GM12878 (cell line): ENCODE results near the gene RHOF. TPM values are rescaled to one million over a fixed set of nuclear protein-coding genes. Genes with fewer than 3 reads are reported as not detected.
A peak's percentile ranks its signal among the peaks of the same experiment; 100 is the strongest.

Experiments used
- ATAC-seq: fragments of 200-7000 bp; cut with Tn5 transposase; 3 replicates; pipeline ENCODE4 v1.9.1; 2020; ENCODE audit warnings: mild to moderate bottlenecking, moderate library complexity
- BruUV-seq: library from RNA; stranded (reverse); fragments of 400-500 nt; replicated peaks from 2 replicates; lab custom pipeline; 2021; lab: Mats Ljungman, UMichigan
- CTCF ChIA-PET: fragments of 300-600 bp; sonication (Branson Sonifier 250); formaldehyde crosslinking; extraction: SDS; loops from one replicate; lab custom pipeline; 2021; ENCODE audit warnings: inconsistent platforms; lab: Yijun Ruan, JAX
- POLR2A ChIA-PET: fragments of 350-600 bp; formaldehyde crosslinking; extraction: SDS; loops from one replicate; lab custom pipeline; 2021; ENCODE audit warnings: inconsistent platforms; lab: Charles Lee
- RAD21 ChIA-PET: fragments of 300-600 bp; sonication (Branson Sonifier 250); formaldehyde crosslinking; loops from one replicate; lab custom pipeline; 2023; ENCODE audit warnings: antibody characterized with exemption; ENCODE audit not compliant: unreplicated experiment; lab: Charles Lee
- SMC1A ChIA-PET: fragments of 300-600 bp; sonication (Branson Sonifier 250); formaldehyde crosslinking; loops from one replicate; lab custom pipeline; 2023; ENCODE audit not compliant: unreplicated experiment, uncharacterized antibody; lab: Charles Lee
- DNase-seq: peaks from one replicate; pipeline ENCODE4 v3.0.0-alpha.2; 2011; ENCODE audit warnings: low read depth, low spot score
- FAIRE-seq: peaks from 3 replicates; lab custom pipeline; 2011; peaks lifted over from hg19 to GRCh38; lab: Jason Lieb, UNC
- H2AFZ ChIP-seq: 2 replicates; pipeline ENCODE4 v1.6.0; 2011; ENCODE audit warnings: low read depth, low read length, control low read depth; ENCODE audit not compliant: control insufficient read depth
- H3K27ac ChIP-seq: 2 replicates; pipeline ENCODE4 v1.5.1; 2011; ENCODE audit warnings: control low read depth; ENCODE audit not compliant: control insufficient read depth, insufficient read depth
- H3K27me3 ChIP-seq, 2 experiments: replicated peaks in 1 of 2; 2 replicates each; pipeline versions ENCODE4 v1.6.0 to v1.6.1; 2011; ENCODE audit warnings: low read length in 1 of 2; ENCODE audit not compliant: control insufficient read depth in 2 of 2, insufficient read depth in 2 of 2
- H3K36me3 ChIP-seq, 2 experiments: 2 replicates each; pipeline ENCODE4 v1.5.1; 2011; ENCODE audit warnings: low read length in 1 of 2; ENCODE audit not compliant: control insufficient read depth in 2 of 2, insufficient read depth in 2 of 2
- H3K4me1 ChIP-seq: 2 replicates; pipeline ENCODE4 v1.6.1; 2011; ENCODE audit warnings: mild to moderate bottlenecking, low read length, moderate library complexity, mixed read lengths; ENCODE audit not compliant: control insufficient read depth, insufficient read depth
- H3K4me2 ChIP-seq: 2 replicates; pipeline ENCODE4 v1.6.0; 2011; ENCODE audit warnings: control low read depth; ENCODE audit not compliant: control insufficient read depth, insufficient read depth
- H3K4me3 ChIP-seq: fragments of 200-600 bp; sonication (generic); 2 replicates; pipeline ENCODE4 v1.5.1; 2016
- H3K79me2 ChIP-seq: 2 replicates; pipeline ENCODE4 v1.6.0; 2011; ENCODE audit warnings: low read length; ENCODE audit not compliant: control insufficient read depth, insufficient read depth
- H3K9ac ChIP-seq: 2 replicates; pipeline ENCODE4 v1.8.0; 2011; ENCODE audit warnings: low read length, control low read depth, mixed read lengths; ENCODE audit not compliant: control insufficient read depth, insufficient read depth
- H3K9me3 ChIP-seq: replicated peaks from 3 replicates; pipeline ENCODE4 v1.5.1; 2011; ENCODE audit warnings: mild to moderate bottlenecking, low read length; ENCODE audit not compliant: control insufficient read depth, insufficient read depth
- H4K20me1 ChIP-seq: 2 replicates; pipeline ENCODE4 v1.6.0; 2011; ENCODE audit not compliant: control insufficient read depth, insufficient read depth
- BHLHE40 ChIP-seq, 2 experiments: fragments of 450-650 bp in 1 of 2; IDR thresholded peaks; 2 replicates each; pipeline ENCODE4 v1.6.1; 2011 to 2017; ENCODE audit warnings: low read depth in 2 of 2, borderline replicate concordance in 1 of 2, improper control_type of control experiment in 1 of 2, low read length in 1 of 2, mild to moderate bottlenecking in 1 of 2
- CEBPB ChIP-seq, 2 experiments: fragments of 150-350 bp in 1 of 2; IDR thresholded peaks; 2 replicates each; pipeline ENCODE4 v1.6.1; 2012 to 2014; ENCODE audit warnings: low read depth in 2 of 2, low read length in 2 of 2, borderline replicate concordance in 1 of 2, inconsistent platforms in 1 of 2
- CREM ChIP-seq: IDR thresholded peaks from 2 replicates; pipeline ENCODE4 v1.6.1; 2014; ENCODE audit warnings: antibody characterized with exemption, low read depth
- FOXM1 ChIP-seq: IDR thresholded peaks from 2 replicates; pipeline ENCODE4 v1.6.1; 2012; ENCODE audit warnings: low read depth, mild to moderate bottlenecking, inconsistent platforms, low read length, moderate library complexity
- MTA2 ChIP-seq: fragments of 450-650 bp; IDR thresholded peaks from 2 replicates; pipeline ENCODE4 v1.6.1; 2016; ENCODE audit warnings: low read depth, mild to moderate bottlenecking, moderate library complexity
- NFYA ChIP-seq: IDR thresholded peaks from 2 replicates; pipeline ENCODE4 v1.6.1; 2011; ENCODE audit warnings: low read depth, mild to moderate bottlenecking, low read length, improper control_type of control experiment, borderline replicate concordance
- RBBP5 ChIP-seq: fragments of 200-600 bp; sonication (generic); conservative IDR thresholded peaks from 2 replicates; pipeline ENCODE4 v1.6.1; 2016
- RELA ChIP-seq: fragments of 450-650 bp; IDR thresholded peaks from 2 replicates; pipeline ENCODE4 v1.8.0; 2014; ENCODE audit warnings: borderline replicate concordance; ENCODE audit not compliant: partially characterized antibody
- RFX5 ChIP-seq: IDR thresholded peaks from 2 replicates; pipeline ENCODE4 v1.6.1; 2011; ENCODE audit warnings: low read depth, low read length, improper control_type of control experiment
- STAT1 ChIP-seq: fragments of 450-650 bp; conservative IDR thresholded peaks from 2 replicates; pipeline ENCODE4 v1.6.1; 2014; ENCODE audit warnings: antibody characterized with exemption, mild to moderate bottlenecking
- TARDBP ChIP-seq: IDR thresholded peaks from 2 replicates; pipeline ENCODE4 v1.6.1; 2016; ENCODE audit warnings: borderline replicate concordance
- WGBS: methylation state at CpG from one replicate; pipeline ENCODE4 v1.1.6; 2016; ENCODE audit warnings: low lambda C conversion rate; ENCODE audit not compliant: insufficient replicate concordance, insufficient coverage; ENCODE audit errors: missing lambda C conversion rate; 5-methylcytosine and 5-hydroxymethylcytosine counted together
- in situ Hi-C: fragments of 300-500 bp; cut with MboI; formaldehyde crosslinking; loops from 9 replicates; pipeline ENCODE4 v1.14.3; 2018; ENCODE audit warnings: mixed read lengths
- intact Hi-C: fragments of 100-400 bp; cut with micrococcal nuclease; formaldehyde crosslinking; loops from one replicate; pipeline ENCODE4 v1.14.2; 2022; ENCODE audit not compliant: unreplicated experiment
- polyA plus RNA-seq, 11 experiments: library from polyadenylated mRNA; depleted of rRNA in 4 of 11; unstranded in 6 of 11; stranded (reverse) in 5 of 11; fragments of >200 nt; fragmentation: Nextera tagmentation in 4 of 11; fragmentation: Illumina TruSeq in 1 of 11; extraction: Ambion mirVana in 4 of 11; extraction: Trizol in 1 of 11; gene quantifications; 1 replicate in 1 of 11; 2 replicates in 10 of 11; pipeline versions ENCODE4 v1.2.1 to v1.2.3, GENCODE V29; 2011 to 2016; ENCODE audit warnings: inconsistent platforms in 2 of 11, missing spikeins in 2 of 11, low read depth in 1 of 11
- total RNA-seq, 4 experiments: library from RNA; depleted of rRNA in 3 of 4; stranded (reverse); fragments of >200 nt in 3 of 4; fragmentation: Illumina TruSeq in 1 of 4; extraction: Trizol in 1 of 4; gene quantifications; 2 replicates each; pipeline versions ENCODE4 v1.2.1 to v1.2.3, GENCODE V29; 2013 to 2021
- TF ChIP-seq, protein P1 (sequence below): fragments of 450-650 bp; formaldehyde crosslinking; IDR thresholded peaks from 2 replicates; pipeline ENCODE4 v1.4.0; 2020; ENCODE audit warnings: mild to moderate bottlenecking, moderate library complexity

Gene RHOF
- total and polyA plus RNA-seq, 10 of the 15 experiments (the other 5 are each of a cell fraction or from before 2014, with no cell fraction given) = 6.1 to 78.7 (median 39.7) TPM

DNA sequence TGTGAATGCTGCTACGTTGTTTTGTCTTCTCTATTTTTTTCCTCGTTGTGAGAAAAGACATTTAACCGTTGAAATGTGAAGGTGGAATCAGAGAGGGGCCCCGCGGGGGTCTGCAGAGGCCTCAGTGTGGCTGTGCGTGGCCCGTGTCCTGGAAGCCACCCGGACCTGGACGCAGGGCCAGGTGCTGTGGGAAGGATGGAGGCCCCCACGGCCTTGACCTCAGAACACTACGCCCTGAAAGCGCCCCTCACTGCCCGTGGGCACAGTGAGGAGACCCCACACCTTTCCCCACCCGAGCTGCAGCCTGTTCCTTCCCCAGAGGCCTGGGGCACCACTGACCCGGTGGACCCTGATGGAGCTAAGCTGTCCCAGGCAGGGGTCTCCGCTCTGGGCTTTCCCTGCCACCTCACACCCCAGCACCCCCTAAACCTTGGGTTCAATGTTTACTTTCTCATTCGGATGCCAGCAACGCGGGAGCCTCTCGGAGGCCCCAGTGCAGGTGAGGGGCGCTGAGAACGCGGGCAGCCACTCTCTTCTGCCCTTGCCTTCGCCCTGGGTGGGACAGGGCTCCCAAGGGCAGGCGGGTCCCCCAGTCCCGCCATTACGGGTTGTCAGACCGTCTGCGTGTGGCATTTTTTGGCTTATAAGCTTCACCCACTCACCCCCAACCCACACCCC, 37.2 kb upstream of the RHOF start:
- no peak for DNase-seq
- no peaks in the 10 kb centered on the region for H3K4me1 ChIP-seq
- RAD21 ChIA-PET = no interaction called here
- H3K4me3 ChIP-seq = no peak overlapping the region
- TF ChIP-seq BHLHE40 (IDR thresholded peaks at IDR 0.05; ENCODE audit: borderline replicate concordance in 1 of 2, low read depth in 2 of 2, low read length in 1 of 2) (no peak), NFYA (no peak), CREM (no peak)
- TF ChIP-seq, all 136 proteins: peak for 0
- Histone ChIP-seq H3K9ac (no peak overlapping the region), H3K36me3 (peaks cover 3 to 10% of the 10 kb centered on the region in 2 experiments; a peak in 3 of 4 replicates), H3K9me3 (no peaks in the 10 kb centered on the region), H3K27me3 (no peaks in the 10 kb centered on the region), H4K20me1 (no peaks in the 10 kb centered on the region), H3K79me2 (no peaks in the 10 kb centered on the region), H2AFZ (no peak overlapping the region), H3K27ac (no peak overlapping the region), H3K4me2 (no peak overlapping the region)
- 94% methylated on average over 29 of the region's 29 CpGs for WGBS
- SMC1A ChIA-PET = no interaction called here
- in situ Hi-C loops (no loop called here), intact Hi-C loops (no loop called here)
- CTCF ChIA-PET = no interaction called here
- no peak for FAIRE-seq
- POLR2A ChIA-PET = no interaction called here
- TSS peak; percentile 64 for BruUV-seq
- ATAC-seq = no peak

DNA sequence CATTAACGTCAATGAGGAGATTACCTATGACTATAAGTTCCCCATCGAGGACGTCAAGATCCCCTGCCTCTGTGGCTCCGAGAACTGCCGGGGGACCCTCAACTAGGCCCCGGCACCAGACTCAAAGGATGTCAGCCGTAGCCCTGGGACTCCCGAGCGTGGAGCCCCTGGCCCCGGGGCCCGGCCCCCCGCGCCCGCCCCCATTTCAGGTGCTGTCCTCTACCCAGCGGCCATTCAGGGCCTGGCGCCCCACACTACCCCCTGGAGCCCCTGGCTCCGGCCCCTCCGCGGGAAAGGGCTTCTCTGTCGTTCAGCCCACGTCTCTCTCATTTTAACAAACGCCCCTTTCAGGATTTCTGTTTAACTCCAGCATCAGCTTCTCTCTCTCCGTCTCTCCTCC, 36.6 kb upstream of the RHOF start:
- H3K4me3 ChIP-seq = no peak overlapping the region
- FAIRE-seq = no peak
- WGBS = 77% methylated on average over 9 of the region's 23 CpGs
- CTCF ChIA-PET = no interaction called here
- H2AFZ ChIP-seq = no peak overlapping the region
- no peak for DNase-seq
- SMC1A ChIA-PET = no interaction called here
- intact Hi-C loops = no loop called here
- no peak overlapping the region for H3K27ac ChIP-seq
- RAD21 ChIA-PET = no interaction called here
- no peak for ATAC-seq
- POLR2A ChIA-PET = no interaction called here
- H3K4me2 ChIP-seq = no peak overlapping the region
- in situ Hi-C loops = no loop called here
- H3K4me1 ChIP-seq = no peaks in the 10 kb centered on the region
- BruUV-seq = no TSS peak
- no peak overlapping the region for H3K9ac ChIP-seq
- no peaks in the 10 kb centered on the region for H4K20me1 ChIP-seq
- no peaks in the 10 kb centered on the region for H3K9me3 ChIP-seq
- peaks cover 3 to 10% of the 10 kb centered on the region in 2 experiments; a peak in 3 of 4 replicates for H3K36me3 ChIP-seq
- no peaks in the 10 kb centered on the region for H3K27me3 ChIP-seq
- H3K79me2 ChIP-seq = no peaks in the 10 kb centered on the region
- TF ChIP-seq RFX5 (no peak), FOXM1 (no peak), RBBP5 (no peak), MTA2 (no peak), STAT1 (no peak), RELA (no peak), TARDBP (no peak), CEBPB (IDR thresholded peaks at IDR 0.05; ENCODE audit: borderline replicate concordance in 1 of 2, low read depth in 2 of 2, low read length in 2 of 2) (no peak)
- TF ChIP-seq, protein P1, sequence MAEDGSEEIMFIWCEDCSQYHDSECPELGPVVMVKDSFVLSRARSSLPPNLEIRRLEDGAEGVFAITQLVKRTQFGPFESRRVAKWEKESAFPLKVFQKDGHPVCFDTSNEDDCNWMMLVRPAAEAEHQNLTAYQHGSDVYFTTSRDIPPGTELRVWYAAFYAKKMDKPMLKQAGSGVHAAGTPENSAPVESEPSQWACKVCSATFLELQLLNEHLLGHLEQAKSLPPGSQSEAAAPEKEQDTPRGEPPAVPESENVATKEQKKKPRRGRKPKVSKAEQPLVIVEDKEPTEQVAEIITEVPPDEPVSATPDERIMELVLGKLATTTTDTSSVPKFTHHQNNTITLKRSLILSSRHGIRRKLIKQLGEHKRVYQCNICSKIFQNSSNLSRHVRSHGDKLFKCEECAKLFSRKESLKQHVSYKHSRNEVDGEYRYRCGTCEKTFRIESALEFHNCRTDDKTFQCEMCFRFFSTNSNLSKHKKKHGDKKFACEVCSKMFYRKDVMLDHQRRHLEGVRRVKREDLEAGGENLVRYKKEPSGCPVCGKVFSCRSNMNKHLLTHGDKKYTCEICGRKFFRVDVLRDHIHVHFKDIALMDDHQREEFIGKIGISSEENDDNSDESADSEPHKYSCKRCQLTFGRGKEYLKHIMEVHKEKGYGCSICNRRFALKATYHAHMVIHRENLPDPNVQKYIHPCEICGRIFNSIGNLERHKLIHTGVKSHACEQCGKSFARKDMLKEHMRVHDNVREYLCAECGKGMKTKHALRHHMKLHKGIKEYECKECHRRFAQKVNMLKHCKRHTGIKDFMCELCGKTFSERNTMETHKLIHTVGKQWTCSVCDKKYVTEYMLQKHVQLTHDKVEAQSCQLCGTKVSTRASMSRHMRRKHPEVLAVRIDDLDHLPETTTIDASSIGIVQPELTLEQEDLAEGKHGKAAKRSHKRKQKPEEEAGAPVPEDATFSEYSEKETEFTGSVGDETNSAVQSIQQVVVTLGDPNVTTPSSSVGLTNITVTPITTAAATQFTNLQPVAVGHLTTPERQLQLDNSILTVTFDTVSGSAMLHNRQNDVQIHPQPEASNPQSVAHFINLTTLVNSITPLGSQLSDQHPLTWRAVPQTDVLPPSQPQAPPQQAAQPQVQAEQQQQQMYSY (CRISPR knock-in tag) = no peak
